Measurements from ENCODE around the gene MAPRE3.

DNA sequence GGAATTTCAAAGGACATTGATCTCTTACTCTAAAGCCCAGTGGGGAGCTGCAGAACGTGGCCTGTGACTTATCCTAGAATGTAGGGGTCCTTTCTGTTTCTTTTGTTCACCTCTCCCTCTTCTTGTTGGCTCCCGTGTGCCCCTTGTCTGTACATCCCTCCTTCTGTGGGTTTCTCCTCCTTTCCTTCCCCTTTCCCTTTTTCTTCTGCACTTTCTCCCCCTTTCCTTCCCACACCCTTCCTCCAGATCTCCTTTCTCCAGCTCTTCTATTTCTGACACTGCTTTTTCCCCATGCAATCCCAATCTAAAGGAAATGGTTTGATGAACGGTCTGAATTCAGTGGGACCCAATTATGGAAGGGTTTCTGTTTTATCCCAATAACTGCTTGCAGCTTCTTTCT lies 35.5 kb upstream of the MAPRE3 start:
- TF ChIP-seq, protein P1, sequence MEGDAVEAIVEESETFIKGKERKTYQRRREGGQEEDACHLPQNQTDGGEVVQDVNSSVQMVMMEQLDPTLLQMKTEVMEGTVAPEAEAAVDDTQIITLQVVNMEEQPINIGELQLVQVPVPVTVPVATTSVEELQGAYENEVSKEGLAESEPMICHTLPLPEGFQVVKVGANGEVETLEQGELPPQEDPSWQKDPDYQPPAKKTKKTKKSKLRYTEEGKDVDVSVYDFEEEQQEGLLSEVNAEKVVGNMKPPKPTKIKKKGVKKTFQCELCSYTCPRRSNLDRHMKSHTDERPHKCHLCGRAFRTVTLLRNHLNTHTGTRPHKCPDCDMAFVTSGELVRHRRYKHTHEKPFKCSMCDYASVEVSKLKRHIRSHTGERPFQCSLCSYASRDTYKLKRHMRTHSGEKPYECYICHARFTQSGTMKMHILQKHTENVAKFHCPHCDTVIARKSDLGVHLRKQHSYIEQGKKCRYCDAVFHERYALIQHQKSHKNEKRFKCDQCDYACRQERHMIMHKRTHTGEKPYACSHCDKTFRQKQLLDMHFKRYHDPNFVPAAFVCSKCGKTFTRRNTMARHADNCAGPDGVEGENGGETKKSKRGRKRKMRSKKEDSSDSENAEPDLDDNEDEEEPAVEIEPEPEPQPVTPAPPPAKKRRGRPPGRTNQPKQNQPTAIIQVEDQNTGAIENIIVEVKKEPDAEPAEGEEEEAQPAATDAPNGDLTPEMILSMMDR (IDR thresholded peaks at IDR 0.05), result no peak
- TF ChIP-seq POLR2AphosphoS5 (IDR thresholded peaks at IDR 0.05), result no peak
